Measurements from ENCODE around the gene PSMB3.
"Not testable (repeated sequence)": the region's sequence is repeated elsewhere in the genome, so short reads cannot be mapped to it uniquely, and the experiment has no call there.

PSMB3 gene

DNA sequence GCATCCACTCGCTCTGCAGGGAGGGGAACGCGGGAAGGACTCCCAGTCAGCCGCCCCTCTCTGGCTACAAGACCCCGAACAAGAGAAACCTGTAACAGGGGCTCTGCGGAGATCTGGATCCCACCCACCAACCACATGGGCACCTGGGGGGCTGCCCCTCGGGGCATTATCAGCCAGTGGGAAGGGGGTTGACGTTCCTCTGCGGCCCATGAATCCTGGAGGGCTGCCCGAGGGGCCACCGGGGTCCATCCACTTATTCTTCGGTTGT is 2.6 kb upstream of the PSMB3 start:
- DNase-seq = no peak

DNA sequence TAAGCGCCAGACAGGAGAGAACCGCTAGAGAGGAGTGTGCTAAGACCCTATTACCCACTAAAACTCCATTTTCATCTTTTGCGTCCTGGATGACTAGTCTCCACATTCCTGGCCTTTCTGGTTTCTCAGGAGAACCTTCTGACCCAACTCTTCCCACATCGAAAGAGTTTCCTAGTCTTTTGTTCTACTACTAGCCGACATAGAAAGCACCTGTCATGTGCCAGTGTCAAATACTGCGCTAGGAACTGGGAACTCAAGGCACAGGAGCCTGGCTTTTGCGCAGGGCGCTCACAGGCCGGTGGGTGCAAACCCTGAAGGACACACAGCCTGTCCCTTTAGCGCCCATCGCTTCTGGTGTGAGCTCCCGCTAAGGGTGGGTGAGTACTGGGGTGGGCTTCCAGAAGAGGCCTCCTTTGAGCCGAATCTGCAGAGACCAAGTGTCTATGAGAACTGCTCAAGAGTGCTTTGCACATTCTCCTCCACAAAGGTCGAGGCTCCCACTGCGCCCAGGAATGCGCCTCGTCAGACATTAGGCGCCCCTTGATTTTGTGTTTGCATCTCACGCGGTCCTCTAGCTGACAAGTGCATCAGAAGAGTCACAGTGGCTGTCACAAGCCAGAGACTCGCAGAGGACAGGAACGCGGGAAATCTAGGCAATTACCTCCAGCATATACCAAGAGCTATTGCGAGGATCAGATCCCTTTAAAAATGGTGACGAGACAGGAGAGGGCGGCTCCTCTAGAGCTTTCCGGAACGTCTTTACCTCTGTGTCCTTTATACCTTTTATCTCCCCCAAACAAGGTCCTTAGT is 2.0 kb upstream of the PSMB3 start:
- no peak for DNase-seq

DNA sequence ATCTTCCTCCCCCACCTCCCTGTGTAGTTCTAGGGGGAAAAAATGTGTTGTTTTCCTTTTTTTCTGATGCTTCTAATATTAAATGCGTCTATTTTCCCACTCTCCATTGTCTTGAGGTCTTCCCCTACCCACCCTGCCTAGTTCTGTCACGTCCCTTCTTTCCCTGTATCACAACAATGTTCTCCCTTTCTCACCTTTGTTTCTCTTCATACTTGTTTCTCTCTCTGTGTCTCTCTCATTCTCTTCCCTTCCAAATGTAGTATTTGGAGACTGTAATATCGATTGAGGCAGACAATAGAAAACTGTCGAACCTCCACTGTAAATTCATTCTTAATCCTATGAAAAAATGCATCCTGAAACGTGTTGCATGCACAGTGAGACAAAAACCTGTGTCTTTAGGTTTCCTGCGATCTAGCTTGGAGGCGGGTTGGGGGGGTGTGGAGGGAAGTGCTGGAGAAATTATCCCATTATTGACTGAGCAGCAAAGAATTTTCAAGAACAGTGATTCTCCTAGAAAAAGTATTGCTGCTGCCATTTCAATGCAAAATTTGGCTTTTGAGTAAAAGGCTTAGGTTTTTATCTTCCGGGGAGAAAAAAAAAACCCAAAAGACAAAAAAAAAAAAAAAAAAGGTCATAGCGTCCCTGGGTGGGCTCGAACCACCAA is 1.3 kb upstream of the PSMB3 start:
- DNase-seq = no peak

DNA sequence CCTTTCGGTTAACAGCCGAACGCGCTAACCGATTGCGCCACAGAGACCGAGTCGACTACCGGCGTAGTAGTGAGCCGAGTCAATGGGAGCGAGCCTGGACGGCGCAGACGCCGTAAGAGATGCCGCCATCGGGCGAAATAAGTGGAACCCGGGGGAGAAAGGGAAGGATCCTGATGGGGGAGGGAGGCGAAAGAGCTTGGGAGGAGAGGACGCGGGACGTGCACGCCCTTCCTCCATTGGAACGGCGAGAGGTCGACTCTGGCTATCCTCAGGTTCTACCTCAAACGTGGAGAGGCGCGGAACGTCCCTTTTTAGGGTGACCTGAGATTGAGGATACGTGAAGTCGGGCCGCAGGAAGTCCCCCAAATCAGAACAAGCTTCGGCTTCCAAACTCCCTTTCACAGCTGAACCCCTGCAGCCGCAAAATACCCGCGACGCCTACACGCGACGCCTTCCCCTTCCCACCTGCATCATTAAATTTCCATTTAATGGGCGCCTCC is 683 bp upstream of the PSMB3 start:
- DNase-seq = peak; percentile 82

DNA sequence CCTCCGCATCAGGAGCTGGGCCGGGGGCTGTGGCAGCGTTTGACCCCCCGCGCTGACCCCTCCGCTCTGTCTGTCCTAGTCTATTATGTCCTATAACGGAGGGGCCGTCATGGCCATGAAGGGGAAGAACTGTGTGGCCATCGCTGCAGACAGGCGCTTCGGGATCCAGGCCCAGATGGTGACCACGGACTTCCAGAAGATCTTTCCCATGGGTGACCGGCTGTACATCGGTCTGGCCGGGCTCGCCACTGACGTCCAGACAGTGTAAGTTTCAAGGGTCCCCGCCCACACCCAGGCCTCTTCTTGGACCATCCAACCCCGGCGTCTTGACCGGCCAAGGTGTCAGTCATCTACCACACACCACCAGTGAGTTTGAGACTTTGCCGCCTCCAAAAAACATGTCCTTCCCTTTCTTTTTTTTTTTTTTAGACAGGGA is 548 bp downstream of the PSMB3 start:
- no peak for DNase-seq

DNA sequence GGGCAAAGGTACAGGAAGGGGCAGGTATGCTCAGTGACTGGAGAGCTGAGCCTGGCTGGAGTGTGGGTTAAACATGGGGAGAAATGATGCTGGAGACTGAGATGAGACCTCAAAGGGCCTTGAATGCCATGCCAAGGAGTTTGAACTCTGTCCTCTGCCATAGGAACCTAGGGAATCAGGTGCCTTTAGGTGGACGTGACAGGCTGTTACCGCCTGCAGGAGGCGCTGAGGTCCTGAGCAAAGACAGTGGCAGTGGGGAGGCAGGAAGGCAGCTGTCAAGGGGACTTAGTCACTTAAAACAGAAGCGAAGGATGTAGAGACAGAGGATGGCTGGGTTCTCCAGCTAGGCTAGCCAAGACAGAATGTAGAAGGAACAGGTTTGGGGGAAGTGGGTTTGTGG is 9.1 kb downstream of the PSMB3 start:
- DNase-seq = peak; percentile 46

DNA sequence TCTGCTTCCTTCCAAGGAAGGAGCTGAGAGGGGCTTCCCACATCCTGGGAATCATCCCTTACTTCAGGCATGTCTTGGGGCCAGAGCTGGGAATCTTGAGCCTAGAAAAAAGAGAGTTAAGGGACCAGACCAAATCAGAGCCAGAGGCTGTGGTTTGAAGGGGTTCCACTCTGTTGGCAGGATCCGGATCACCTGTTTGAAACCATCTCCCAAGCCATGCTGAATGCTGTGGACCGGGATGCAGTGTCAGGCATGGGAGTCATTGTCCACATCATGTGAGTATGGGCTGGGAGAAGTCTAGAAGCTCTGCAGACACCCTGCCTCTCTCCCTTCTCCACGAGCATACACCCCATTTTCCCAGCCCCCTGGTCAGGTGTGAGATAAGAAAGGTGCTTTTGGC is 9.7 kb downstream of the PSMB3 start:
- DNase-seq = no peak

DNA sequence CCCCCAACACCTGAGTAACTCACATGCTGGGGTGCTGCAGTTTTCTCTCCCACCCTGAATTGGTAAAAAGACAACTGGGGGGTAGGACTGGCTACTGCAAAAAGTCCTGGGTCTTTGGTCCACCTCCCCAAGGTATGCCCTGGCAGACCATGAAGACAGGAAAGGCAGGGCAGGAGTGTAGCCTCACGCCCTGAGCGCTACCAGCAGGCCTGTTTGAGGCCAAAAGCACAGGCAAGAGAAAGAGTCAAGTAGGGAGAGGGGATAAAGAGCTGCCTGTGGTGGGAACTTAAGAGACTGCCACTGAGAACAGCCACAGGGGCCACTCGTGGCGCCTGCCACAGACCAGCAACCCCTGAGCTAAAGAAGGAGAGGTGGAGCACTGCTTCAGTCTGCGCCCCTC is 13.8 kb downstream of the PSMB3 start:
- DNase-seq = no peak

DNA sequence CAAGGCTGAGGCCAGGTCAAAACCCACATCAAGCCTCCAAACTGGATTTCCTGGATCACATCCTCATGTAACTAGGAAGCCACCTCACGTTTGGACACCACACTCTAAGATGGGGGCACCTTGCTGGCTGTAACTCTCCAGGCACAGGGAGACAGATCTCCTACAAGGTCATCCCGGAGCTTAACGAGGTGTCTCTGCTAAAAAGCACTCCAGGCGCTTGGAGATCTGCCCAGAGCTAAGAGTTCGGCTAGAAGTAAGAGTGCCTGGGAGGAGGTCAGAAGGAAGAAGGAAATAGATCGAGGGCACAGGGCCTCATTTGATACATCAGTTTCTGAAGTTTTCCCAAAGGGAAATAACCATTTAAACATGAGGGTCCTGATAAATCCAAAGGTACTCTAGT is 15.9 kb downstream of the PSMB3 start:
- no peak for DNase-seq

DNA sequence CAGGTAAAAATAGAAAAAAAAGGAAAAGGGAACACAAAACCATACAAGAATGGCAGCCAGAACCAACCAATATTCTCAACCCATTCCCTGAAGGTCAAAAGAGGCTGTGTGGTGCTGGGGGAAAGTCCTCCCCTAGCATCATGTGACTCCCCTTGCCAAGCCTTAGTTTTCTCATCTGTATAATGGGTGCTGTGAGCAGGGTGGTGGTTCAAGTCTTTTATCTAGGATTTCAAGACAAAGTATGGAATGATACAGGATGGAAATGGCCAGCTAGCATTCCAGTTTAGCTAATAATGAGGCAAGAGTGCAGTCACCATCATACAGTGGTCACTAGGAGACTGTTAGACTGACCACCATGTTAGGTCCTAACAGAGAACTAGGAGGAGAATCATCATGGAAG is 20.7 kb downstream of the PSMB3 start:
- no peak for DNase-seq

DNA sequence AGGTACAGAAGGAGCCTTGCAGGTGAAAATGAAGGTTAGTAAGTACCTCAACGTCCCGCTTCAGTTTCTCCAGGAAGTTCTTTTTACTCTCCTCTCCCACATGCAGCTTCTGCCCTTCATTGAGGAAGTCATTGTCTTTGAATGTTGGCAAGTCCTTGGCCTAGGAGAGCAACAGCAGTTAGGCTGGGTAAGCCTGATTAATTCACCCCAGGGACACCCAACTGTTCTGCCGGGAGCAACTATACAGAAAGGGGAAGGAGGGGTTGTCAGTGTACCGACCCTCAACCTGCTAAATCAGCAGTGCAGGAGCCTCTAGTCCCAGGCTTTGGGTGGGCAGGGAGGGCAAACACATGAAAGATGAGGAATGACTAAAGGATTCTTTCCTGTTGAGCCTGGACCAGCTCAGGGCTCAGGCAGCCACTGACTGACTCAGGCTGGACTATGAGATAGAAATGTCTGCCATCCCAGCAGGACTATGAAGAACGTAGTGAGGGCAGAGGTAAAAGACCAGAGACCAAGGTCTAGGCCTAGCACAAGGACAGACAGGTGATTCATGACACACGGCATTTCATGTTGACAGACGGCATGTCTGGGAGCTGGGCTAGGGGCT is 25.2 kb downstream of the PSMB3 start:
- no peak for DNase-seq

DNA sequence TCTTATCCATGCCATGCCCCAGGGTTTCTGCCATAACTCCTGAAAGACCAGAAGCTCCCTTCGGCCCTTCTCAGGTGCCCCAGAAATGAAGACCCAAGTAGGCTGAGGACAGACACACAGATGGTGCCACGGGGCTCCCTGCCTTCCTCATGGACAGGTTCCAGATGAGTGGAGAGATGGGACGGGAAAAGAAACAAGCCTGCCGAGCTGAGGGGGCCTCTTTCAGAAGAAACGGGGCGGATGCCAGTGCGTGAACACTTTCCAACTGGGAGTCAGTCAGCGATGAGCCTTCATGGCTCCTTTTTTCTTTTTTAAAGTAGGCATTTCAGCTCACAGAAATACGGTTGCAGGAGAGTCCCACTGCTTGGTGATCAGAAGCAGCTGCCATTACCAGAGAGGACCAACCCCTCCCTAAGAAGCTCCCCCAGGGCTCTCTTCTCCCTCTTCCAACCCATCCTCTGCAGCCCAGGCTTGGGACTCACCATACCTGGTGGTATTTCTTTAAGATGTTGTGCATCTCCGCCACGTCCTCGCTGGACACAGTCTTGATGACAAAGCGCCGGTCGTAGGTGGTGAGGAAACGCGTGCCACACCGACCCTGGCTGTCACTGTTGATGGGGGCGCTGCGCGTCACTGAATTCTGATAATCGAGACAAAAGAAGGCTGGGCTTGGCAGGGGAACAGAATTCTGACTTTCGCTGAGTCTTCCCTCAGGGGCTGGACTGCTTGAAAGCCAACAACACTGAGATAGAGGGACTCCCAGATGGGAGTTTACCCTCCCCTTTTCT is 27.6 kb downstream of the PSMB3 start:
- no peak for DNase-seq

DNA sequence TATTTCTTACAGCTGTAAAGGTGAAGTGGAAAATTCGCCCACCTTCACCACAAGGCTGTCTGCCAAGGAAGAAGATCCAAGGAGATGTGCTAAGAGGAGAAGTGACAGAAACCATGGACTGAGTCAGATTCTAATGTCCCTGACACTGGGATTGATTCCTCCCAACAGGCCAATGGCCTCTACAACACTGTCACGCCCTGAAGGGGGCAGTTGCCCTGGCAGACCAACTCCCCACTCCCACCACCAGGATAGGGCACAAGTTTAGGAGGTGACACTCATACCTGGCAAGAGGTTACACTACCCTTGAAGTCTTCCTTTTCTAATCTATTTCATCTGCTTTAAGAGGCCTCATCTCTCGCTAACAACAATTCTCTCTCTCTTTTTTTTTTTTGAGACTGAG is 30.7 kb downstream of the PSMB3 start:
- no peak for DNase-seq

DNA sequence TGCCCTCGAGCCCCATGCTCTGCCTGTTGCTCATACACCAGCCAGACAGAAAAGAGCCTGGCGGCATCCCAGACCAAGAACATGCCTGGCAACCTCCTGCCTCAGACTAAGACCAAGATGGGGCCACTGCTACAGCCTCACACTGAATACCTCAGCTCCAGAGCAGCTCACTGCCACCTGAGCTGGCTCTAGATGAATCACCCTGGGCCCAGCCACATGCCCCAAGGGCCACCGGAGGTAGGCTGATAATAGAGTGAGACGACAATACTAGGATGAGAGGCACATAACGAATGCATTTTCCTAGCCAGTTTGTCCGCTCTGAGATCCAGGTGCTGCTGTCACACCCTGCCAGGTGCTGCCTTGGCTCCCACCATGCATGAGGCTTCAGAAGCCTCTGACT is 33.8 kb downstream of the PSMB3 start:
- no peak for DNase-seq

DNA sequence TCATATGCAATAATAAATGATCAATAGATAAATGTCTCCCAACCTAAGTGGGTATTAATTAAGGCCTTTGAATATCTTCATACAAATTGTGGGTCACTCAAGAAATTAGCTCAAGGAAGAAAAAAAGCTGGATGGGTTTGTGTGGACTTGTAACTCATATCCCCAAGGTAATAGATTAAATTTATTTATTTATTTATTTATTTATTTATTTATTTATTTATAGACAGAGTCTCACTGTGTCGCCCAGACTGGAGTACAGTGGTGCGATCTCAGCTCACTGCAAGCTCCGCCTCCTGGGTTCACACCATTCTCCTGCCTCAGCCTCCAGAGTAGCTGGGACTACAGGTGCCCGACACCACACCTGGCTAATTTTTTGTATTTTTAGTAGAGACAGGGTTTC is 35.5 kb downstream of the PSMB3 start:
- DNase-seq = not testable (repeated sequence)

DNA sequence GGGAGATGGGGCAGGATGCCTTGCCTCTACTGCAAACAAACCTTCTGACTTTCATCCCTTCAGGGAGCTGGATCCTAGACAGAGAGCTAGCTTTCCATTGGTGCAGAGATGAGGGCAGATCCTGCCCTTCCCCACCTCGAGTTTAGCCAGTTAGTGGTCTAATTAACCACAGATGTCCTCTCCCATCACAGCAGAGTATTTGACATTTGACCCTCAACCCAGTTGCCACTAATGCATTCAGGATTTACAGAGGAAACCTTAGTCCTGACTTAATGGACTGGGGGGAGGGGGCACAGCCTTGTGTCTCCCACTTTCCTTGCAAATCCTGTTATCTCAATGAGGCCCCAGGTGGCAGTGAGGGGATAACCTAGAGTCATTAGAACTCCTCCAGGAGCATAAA is 36.6 kb downstream of the PSMB3 start:
- no peak for DNase-seq

DNA sequence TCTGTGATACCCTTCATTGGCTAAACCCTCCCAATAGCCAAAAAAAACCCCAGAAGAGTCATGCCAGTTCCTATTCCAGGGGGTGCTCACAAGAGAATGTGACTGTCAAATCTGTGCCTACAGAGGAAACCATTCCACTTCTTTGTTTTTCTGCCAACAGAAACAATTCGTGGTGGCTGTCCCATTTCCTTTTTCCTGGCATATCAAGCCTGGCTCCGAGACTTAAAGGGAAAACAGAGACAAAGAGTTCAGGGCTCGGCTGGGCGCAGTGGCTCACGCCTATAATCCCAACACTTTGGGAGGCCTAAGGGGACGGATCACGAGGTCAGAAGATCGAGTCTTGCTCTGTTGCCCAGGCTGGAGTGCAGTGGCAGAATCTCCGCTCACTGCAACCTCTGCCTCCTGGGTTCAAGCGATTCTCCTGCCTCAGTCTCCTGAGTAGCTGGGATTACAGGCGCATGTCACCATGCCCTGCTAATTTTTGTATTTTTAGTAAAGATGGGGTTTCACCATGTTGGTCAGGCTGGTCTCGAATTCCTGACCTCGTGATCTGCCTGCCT is 37.7 kb downstream of the PSMB3 start:
- not testable (repeated sequence) for DNase-seq

DNA sequence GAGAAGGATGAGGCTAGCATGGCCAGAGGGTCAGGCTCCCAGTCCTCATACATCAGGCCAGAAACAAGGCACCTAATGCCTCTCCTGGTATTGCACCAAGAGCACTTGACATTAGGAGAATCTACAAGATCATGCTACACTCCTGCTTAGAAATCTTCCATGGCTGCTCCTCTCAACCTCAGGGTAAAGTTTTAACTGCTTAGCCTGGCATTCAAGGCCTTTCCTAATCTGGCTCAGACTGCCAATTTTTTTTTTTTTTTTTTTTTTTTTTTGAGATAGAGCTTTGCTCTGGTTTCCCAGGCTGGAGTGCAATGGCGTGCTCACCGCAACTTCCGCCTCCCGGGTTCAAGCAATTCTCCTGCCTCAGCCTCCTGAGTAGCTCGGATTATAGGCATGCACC is 38.6 kb downstream of the PSMB3 start:
- DNase-seq = no peak

DNA sequence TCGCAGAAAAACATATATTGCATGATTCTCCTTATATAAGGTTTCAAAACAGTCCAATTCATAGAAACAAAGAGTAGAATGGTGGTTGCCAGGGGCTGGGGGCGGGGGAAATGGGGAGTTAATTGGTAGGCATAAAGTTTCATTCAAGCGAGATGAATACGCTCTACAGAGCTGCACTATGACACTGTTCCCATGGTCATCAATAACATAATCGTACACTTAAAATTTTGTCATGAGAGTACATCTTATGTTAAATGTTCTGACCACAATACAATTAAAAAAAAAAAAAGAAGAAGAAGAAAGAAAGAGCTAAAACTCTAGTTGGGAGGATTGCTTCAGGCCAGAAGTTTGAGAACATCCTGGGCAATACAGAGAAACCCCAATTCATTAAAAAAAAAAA is 41.7 kb downstream of the PSMB3 start:
- DNase-seq = no peak

DNA sequence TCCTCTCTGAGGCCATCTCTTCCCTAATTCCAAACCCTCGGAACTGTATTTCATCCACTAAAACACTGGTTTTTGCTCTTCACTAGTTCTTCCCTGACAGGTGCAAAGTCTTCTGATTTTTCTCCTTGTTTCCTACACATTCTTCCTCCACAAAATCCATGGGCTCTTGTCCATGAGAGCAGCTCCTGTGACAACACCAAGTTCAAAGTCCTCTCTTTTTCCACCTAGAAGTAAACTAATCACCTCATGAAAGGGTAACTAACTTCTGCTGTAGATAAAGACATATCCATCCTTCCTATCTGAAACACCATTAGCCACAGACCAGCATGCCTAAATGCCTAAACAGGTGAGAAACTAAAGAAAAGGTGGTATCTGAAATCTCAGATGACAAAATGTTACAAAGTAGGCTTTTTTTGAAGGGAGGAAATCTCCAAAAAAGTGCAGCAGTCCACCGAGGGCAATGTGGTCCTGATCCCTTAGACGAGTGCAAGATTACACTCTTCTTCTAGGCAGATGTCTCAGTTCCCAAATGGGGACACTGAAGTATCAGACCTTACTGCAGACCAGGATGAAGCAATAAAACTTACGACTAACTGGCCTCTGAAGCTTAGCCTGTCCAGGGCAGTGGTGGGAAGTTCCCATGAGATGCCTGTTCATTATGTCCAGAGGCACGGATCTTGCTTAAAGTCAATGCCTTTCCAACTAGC is 44.1 kb downstream of the PSMB3 start:
- DNase-seq = no peak

DNA sequence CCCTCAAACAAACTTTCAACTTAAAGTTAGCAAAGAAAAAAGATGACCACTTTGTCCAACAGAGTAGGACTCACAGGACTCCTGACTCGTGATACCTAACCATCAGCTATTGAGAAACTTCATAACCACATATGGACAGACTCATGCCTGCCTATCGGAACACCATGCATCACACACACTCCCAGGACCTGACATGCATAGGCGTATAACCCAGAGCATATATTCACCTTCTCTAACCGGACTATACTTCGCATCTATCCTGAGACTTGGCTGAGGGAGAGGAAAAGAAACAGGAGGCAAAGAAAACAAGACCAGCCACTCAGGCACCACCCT is 44.6 kb downstream of the PSMB3 start:
- no peak for DNase-seq

DNA sequence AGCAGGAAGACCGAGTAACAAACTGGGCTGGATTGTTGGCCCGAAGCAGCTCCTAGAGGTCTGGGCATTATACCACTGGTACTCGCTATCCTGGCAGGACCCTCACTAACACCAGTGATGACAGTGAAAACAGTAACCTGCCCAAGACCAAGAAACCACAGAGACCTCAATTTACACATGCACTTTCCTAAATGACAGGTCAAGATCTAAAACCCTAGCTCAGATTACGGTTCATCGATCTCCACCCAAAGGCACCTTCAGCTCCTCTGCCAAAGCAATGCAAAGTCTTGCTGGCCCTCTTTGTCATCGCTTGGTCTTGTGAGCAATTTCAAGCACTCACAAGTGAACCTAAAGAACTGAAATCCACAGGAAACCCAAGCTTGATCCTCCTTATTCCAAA is 45.3 kb downstream of the PSMB3 start:
- DNase-seq = no peak

All from activated naive CD4-positive, alpha-beta T cell treated with anti-CD3 and anti-CD28 coated beads, Interleukin-2, amount 50 U/mL, for 16 hours (primary cell).